Astrocyte (in vitro differentiated cells and primary cell): ENCODE measurements around the gene SHROOM2. TPM values are rescaled to one million over a fixed set of nuclear protein-coding genes. Genes with fewer than 3 reads are reported as not detected.

Source experiments
- DNase-seq: peaks from one replicate; pipeline ENCODE4 v3.0.0-alpha.2; 2010; ENCODE audit warnings: low read depth
- FAIRE-seq: peaks from 2 replicates; lab custom pipeline; 2011; peaks lifted over from hg19 to GRCh38; lab: Jason Lieb, UNC
- H2AFZ ChIP-seq: 2 replicates; pipeline ENCODE4 v1.6.0; 2012; ENCODE audit warnings: low read depth, low read length, inconsistent platforms
- H3K27ac ChIP-seq: 2 replicates; pipeline ENCODE4 v1.5.1; 2011; ENCODE audit warnings: low read depth, low read length, inconsistent platforms
- H3K27me3 ChIP-seq: 2 replicates; pipeline ENCODE4 v1.6.0; 2011; ENCODE audit warnings: low read length, inconsistent platforms; ENCODE audit not compliant: insufficient read depth
- H3K36me3 ChIP-seq: 2 replicates; pipeline ENCODE4 v1.5.1; 2011; ENCODE audit warnings: low read length, inconsistent platforms; ENCODE audit not compliant: insufficient read depth
- H3K4me1 ChIP-seq: 2 replicates; pipeline ENCODE4 v1.5.1; 2011; ENCODE audit warnings: low read length, inconsistent platforms; ENCODE audit not compliant: insufficient read depth
- H3K4me2 ChIP-seq: 2 replicates; pipeline ENCODE4 v1.6.0; 2012; ENCODE audit warnings: low read length, inconsistent platforms
- H3K4me3 ChIP-seq: 2 replicates; pipeline ENCODE4 v1.5.1; 2011; ENCODE audit warnings: low read depth, mild to moderate bottlenecking, low read length, inconsistent platforms; ENCODE audit not compliant: insufficient read depth
- H3K79me2 ChIP-seq: 2 replicates; pipeline ENCODE4 v1.6.0; 2012; ENCODE audit warnings: mild to moderate bottlenecking, low read length, inconsistent platforms; ENCODE audit not compliant: insufficient read depth
- H3K9ac ChIP-seq: 2 replicates; pipeline ENCODE4 v1.6.0; 2012; ENCODE audit warnings: mild to moderate bottlenecking, low read length, inconsistent platforms
- H3K9me3 ChIP-seq: 2 replicates; pipeline ENCODE4 v1.5.1; 2012; ENCODE audit warnings: low read depth, mild to moderate bottlenecking, low read length, inconsistent platforms; ENCODE audit not compliant: insufficient read depth
- H4K20me1 ChIP-seq: 2 replicates; pipeline ENCODE4 v1.6.0; 2012; ENCODE audit warnings: low read length, inconsistent platforms; ENCODE audit not compliant: insufficient read depth
- H3K27ac Mint-ChIP-seq: one replicate; pipeline ENCODE4 v1.8.0; 2021; ENCODE audit warnings: mild to moderate bottlenecking, mixed read lengths; ENCODE audit not compliant: unreplicated experiment
- H3K27me3 Mint-ChIP-seq: one replicate; pipeline ENCODE4 v1.8.0; 2021; ENCODE audit warnings: low read depth, mixed read lengths; ENCODE audit not compliant: unreplicated experiment
- H3K36me3 Mint-ChIP-seq: one replicate; pipeline ENCODE4 v1.8.0; 2021; ENCODE audit warnings: low read depth, mixed read lengths; ENCODE audit not compliant: unreplicated experiment
- H3K4me1 Mint-ChIP-seq: one replicate; pipeline ENCODE4 v1.8.0; 2021; ENCODE audit warnings: low read depth, mixed read lengths; ENCODE audit not compliant: unreplicated experiment
- H3K4me3 Mint-ChIP-seq: one replicate; pipeline ENCODE4 v1.8.0; 2021; ENCODE audit warnings: mild to moderate bottlenecking, moderate library complexity, mixed read lengths; ENCODE audit not compliant: unreplicated experiment
- H3K9me3 Mint-ChIP-seq: one replicate; pipeline ENCODE4 v1.8.0; 2021; ENCODE audit warnings: mild to moderate bottlenecking, mixed read lengths; ENCODE audit not compliant: unreplicated experiment
- EZH2 ChIP-seq: IDR thresholded peaks from 2 replicates; pipeline ENCODE4 v1.6.1; 2012; ENCODE audit warnings: mild to moderate bottlenecking, low read length, inconsistent platforms; ENCODE audit not compliant: insufficient read depth
- total RNA-seq: library from RNA; stranded (reverse); gene quantifications from 2 replicates; pipeline ENCODE4 v1.2.1, GENCODE V29; 2021
- TF ChIP-seq, protein P1 (sequence below): IDR thresholded peaks from 2 replicates; pipeline ENCODE4 v1.5.1; 2011; ENCODE audit warnings: low read depth, mild to moderate bottlenecking, inconsistent platforms, low read length, moderate library complexity; ENCODE audit not compliant: insufficient read depth

The SHROOM2 gene
- total RNA-seq, 1 donor from 2014 or later: 15.9 TPM

DNA sequence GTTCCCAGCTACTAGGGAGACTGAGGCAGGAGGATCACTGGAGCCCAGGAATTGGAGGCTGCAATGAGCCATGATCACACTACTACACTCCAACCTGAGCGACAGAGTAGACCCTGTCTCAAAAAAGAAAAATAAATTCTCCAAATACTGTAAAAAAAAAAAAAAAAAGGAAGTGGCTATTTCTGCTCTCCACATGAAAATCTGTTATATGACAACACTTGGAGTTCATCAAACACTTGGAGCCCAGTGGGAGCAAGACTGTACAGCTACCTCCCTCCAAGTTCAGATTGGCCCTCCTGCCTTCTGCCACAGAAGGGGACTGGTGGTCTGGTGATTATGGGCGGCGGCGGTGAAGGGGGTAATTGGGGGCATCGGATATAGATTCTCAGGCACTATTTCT, 172.0 kb downstream of the SHROOM2 start:
- Histone ChIP-seq H3K79me2 (no peaks in the 10 kb centered on the region), H3K4me1 (no peaks in the 10 kb centered on the region), H3K4me3 (no peak overlapping the region), H3K36me3 (no peaks in the 10 kb centered on the region), H3K4me2 (no peak overlapping the region), H3K27ac (no peak overlapping the region), H3K9ac (no peak overlapping the region), H2AFZ (no peak overlapping the region), H4K20me1 (no peaks in the 10 kb centered on the region), H3K9me3 (no peaks in the 10 kb centered on the region), H3K27me3 (no peaks in the 10 kb centered on the region)
- H3K36me3 Mint-ChIP-seq: peaks cover 2% of the 10 kb centered on the region
- peaks cover 3% of the 10 kb centered on the region for H3K9me3 Mint-ChIP-seq
- H3K4me3 Mint-ChIP-seq: no peak overlapping the region
- TF ChIP-seq, protein P1, sequence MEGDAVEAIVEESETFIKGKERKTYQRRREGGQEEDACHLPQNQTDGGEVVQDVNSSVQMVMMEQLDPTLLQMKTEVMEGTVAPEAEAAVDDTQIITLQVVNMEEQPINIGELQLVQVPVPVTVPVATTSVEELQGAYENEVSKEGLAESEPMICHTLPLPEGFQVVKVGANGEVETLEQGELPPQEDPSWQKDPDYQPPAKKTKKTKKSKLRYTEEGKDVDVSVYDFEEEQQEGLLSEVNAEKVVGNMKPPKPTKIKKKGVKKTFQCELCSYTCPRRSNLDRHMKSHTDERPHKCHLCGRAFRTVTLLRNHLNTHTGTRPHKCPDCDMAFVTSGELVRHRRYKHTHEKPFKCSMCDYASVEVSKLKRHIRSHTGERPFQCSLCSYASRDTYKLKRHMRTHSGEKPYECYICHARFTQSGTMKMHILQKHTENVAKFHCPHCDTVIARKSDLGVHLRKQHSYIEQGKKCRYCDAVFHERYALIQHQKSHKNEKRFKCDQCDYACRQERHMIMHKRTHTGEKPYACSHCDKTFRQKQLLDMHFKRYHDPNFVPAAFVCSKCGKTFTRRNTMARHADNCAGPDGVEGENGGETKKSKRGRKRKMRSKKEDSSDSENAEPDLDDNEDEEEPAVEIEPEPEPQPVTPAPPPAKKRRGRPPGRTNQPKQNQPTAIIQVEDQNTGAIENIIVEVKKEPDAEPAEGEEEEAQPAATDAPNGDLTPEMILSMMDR: no peak
- TF ChIP-seq EZH2: no peak
- H3K27me3 Mint-ChIP-seq: no peaks in the 10 kb centered on the region
- DNase-seq: no peak
- no peak overlapping the region for H3K27ac Mint-ChIP-seq
- no peak for FAIRE-seq
- no peaks in the 10 kb centered on the region for H3K4me1 Mint-ChIP-seq

DNA sequence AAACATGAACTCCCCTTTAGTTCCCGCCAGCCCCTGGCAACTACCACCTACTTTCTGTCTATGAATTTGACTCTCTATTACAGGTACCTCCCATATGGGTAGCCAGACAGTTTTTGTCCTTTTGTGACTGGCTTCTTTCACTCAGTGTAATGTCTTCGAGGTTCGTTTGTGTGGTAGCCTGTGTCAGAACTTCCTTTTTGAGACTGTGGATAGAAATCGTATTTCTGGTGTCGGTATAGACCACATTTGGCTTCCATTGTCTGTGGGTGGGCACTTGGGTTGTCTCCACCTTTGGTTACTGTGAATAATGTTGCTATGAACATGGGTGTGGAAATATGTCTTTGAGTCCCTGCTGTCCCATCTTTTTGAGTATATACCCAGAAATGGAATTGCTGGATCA, 175.5 kb downstream of the SHROOM2 start:
- Mint-ChIP-seq H3K4me1 (no peaks in the 10 kb centered on the region), H3K4me3 (no peak overlapping the region), H3K27me3 (no peaks in the 10 kb centered on the region), H3K27ac (no peak overlapping the region), H3K36me3 (no peaks in the 10 kb centered on the region), H3K9me3 (no peaks in the 10 kb centered on the region)
- Histone ChIP-seq H3K4me1 (no peaks in the 10 kb centered on the region), H3K4me3 (no peak overlapping the region), H3K9ac (no peak overlapping the region), H3K27me3 (no peaks in the 10 kb centered on the region), H3K27ac (no peak overlapping the region), H3K9me3 (no peaks in the 10 kb centered on the region), H2AFZ (no peak overlapping the region), H3K79me2 (no peaks in the 10 kb centered on the region), H4K20me1 (no peaks in the 10 kb centered on the region), H3K4me2 (no peak overlapping the region), H3K36me3 (no peaks in the 10 kb centered on the region)
- TF ChIP-seq, protein P1: no peak
- TF ChIP-seq EZH2: no peak
- FAIRE-seq: no peak
- no peak for DNase-seq

DNA sequence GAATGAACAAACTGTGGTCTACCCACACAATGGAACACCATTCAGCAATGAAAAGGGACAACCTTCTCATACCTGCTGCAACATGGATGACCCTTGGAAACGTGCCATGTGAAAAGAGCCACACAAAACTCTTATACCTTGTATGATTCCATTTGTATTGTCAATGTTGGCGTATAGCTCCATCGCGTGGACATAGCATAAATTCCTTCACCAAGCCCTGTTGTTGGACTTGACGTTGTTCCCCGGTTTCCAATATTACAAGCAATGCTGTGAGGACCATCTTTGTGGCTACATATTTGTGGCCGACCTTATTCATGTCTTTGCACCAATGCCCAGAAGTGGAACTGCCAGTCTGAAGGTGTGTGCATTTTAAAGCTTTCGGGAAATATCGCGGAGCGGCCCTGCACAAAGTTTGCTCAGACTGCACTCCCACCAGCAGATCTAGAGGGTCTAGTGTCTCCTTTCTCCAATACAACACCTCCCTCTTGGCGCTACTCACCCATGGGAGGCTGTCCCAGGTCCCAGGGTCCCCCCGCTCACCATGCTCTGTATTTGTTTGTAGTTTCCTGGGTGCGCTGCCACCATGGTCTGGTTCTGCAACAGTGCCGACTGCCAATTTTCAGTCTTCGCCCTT, 180.7 kb downstream of the SHROOM2 start, which contains the start of gene CLDN34:
TSS of gene CLDN34 (plus strand) at position 584 of the 634 bp plus-strand sequence. CDS start at position 584, 0 bp downstream.
- TF ChIP-seq, protein P1: no peak
- TF ChIP-seq EZH2: no peak
- Mint-ChIP-seq H3K4me3 (no peak within 1 kb of the TSS), H3K27me3 (no peaks in the 10 kb centered on the region), H3K9me3 (peaks cover 5% of the 10 kb centered on the region), H3K36me3 (no peaks in the 10 kb centered on the region), H3K4me1 (no peaks in the 10 kb centered on the region), H3K27ac (no peak within 1 kb of the TSS)
- Histone ChIP-seq H3K4me1 (no peaks in the 10 kb centered on the region), H3K9me3 (no peaks in the 10 kb centered on the region), H3K36me3 (no peaks in the 10 kb centered on the region), H4K20me1 (no peaks in the 10 kb centered on the region), H3K9ac (no peak within 1 kb of the TSS), H3K27ac (no peak within 1 kb of the TSS), H3K4me3 (no peak within 1 kb of the TSS), H2AFZ (no peak within 1 kb of the TSS), H3K4me2 (no peak within 1 kb of the TSS), H3K79me2 (no peaks in the 10 kb centered on the region), H3K27me3 (no peaks in the 10 kb centered on the region)
- no peak for DNase-seq
- no peak for FAIRE-seq
